Body of pancreas (tissue), 4 donors: ENCODE measurements around the gene SOBP. TPM values are rescaled to one million over a fixed set of nuclear protein-coding genes. Genes with fewer than 3 reads are reported as not detected.

Experiments
- ATAC-seq: fragments of 150-250 bp; one replicate; pipeline ENCODE4 v1.9.1; 2016
- DNase-seq, 4 donors: peaks; one replicate each; pipeline ENCODE4 v3.0.0-alpha.2; 2019
- H3K27ac ChIP-seq, 4 donors: fragments of 200-600 bp; sonication (generic); 1 replicate in 3 of 4; 2 replicates in 1 of 4; pipeline versions ENCODE4 v1.5.1 to v1.6.1; 2016 to 2019; ENCODE audit warnings: mild to moderate bottlenecking in 1 of 4, mixed read lengths in 1 of 4, moderate library complexity in 1 of 4
- H3K27me3 ChIP-seq, 2 donors: fragments of 200-600 bp; sonication (generic); one replicate each; pipeline ENCODE4 v1.6.0; 2016; ENCODE audit warnings: mild to moderate bottlenecking in 1 of 2
- H3K36me3 ChIP-seq, 2 donors: fragments of 200-600 bp; sonication (generic); replicated peaks in 1 of 2; 2 replicates each; pipeline ENCODE4 v1.5.1; 2016; ENCODE audit warnings: low read depth in 2 of 2; ENCODE audit not compliant: insufficient read depth in 1 of 2
- H3K4me1 ChIP-seq: fragments of 200-600 bp; sonication (generic); one replicate; pipeline ENCODE4 v1.6.0; 2016
- H3K4me3 ChIP-seq, 2 donors: fragments of 200-600 bp; sonication (generic); 1 replicate in 1 of 2; 2 replicates in 1 of 2; pipeline ENCODE4 v1.5.1; 2016 to 2019
- H3K9me3 ChIP-seq, 3 donors: fragments of 200-600 bp; sonication (generic); 1 replicate in 2 of 3; 2 replicates in 1 of 3; pipeline ENCODE4 v1.5.1; 2016
- CTCF ChIP-seq, 7 experiments: fragments of 450-650 bp in 4 of 7; fragments of 200-600 bp in 3 of 7; sonication (generic) in 3 of 7; IDR thresholded peaks; one replicate each; pipeline ENCODE4 v1.5.1; 2016 to 2019; ENCODE audit warnings: antibody characterized with exemption in 7 of 7
- POLR2A ChIP-seq, 3 donors: fragments of 450-650 bp; IDR thresholded peaks; one replicate each; pipeline ENCODE4 v1.6.1; 2016; ENCODE audit warnings: antibody characterized with exemption in 3 of 3, mild to moderate bottlenecking in 2 of 3
- WGBS, 2 donors: methylation state at CpG; one replicate each; pipeline ENCODE4 v1.1.5; 2017; 5-methylcytosine and 5-hydroxymethylcytosine counted together
- intact Hi-C: fragments of 100-400 bp; cut with DNase I; formaldehyde crosslinking; loops from one replicate; pipeline ENCODE4 v1.15.1; 2023
- total RNA-seq, 2 donors: library from RNA; depleted of rRNA; stranded (reverse); fragments of >200 nt; gene quantifications; one replicate each; pipeline ENCODE4 v1.1.0, GENCODE V29; 2016

The SOBP gene
- total RNA-seq, 2 donors from 2014 or later, result 0.66 to 3.1 TPM

- intact Hi-C loops, result no loop called here
- TF ChIP-seq POLR2A (IDR thresholded peaks at IDR 0.05) (no peak), CTCF (IDR thresholded peaks at IDR 0.05) (no peak)
- no peak overlapping the region for H3K4me3 ChIP-seq
- H3K4me1 ChIP-seq, result no peaks in the 10 kb centered on the region
- DNase-seq (no peak), ATAC-seq (no peak)
- H3K36me3 ChIP-seq, result no peaks in the 10 kb centered on the region
- H3K9me3 ChIP-seq, result no peaks in the 10 kb centered on the region
- 78 to 79% methylated on average over 3 of the region's 3 CpGs for WGBS, 2 donors
- no peak overlapping the region for H3K27ac ChIP-seq
- no peaks in the 10 kb centered on the region for H3K27me3 ChIP-seq
Measured at GRCh38 chr6:107624050-107624449, 134.1 kb downstream of the SOBP start.

- no peak for TF ChIP-seq CTCF (IDR thresholded peaks at IDR 0.05)
- TF ChIP-seq POLR2A (IDR thresholded peaks at IDR 0.05), result no peak
- intact Hi-C loops, result no loop called here
- Histone ChIP-seq H3K9me3 (no peaks in the 10 kb centered on the region), H3K4me3 (no peak overlapping the region), H3K27ac (no peak overlapping the region), H3K4me1 (no peaks in the 10 kb centered on the region), H3K27me3 (no peaks in the 10 kb centered on the region), H3K36me3 (no peaks in the 10 kb centered on the region)
- DNase-seq (no peak), ATAC-seq (no peak)
- WGBS, 2 donors, result 85 to 91% methylated on average over 1 of the region's 1 CpG
Measured at GRCh38 chr6:107624541-107624940, 134.6 kb downstream of the SOBP start.

- H3K4me1 ChIP-seq, result no peaks in the 10 kb centered on the region
- DNase-seq, result no peak
- no peak for TF ChIP-seq POLR2A (IDR thresholded peaks at IDR 0.05)
- WGBS, 2 donors, result 43 to 75% methylated on average over 1 of the region's 1 CpG
- no peak overlapping the region for H3K27ac ChIP-seq
- intact Hi-C loops, result no loop called here
- H3K36me3 ChIP-seq, result no peaks in the 10 kb centered on the region
- ATAC-seq, result no peak
- no peak overlapping the region for H3K4me3 ChIP-seq
- no peaks in the 10 kb centered on the region for H3K9me3 ChIP-seq
- no peaks in the 10 kb centered on the region for H3K27me3 ChIP-seq
Measured at GRCh38 chr6:107625264-107625663, 135.3 kb downstream of the SOBP start.

- WGBS, 2 donors, result 61 to 84% methylated on average over 5 of the region's 5 CpGs
- no peak for DNase-seq
- no peak overlapping the region for H3K27ac ChIP-seq
Measured at GRCh38 chr6:107626645-107627044, 136.7 kb downstream of the SOBP start.

GRCh38 chr6:107627969-107628368 is 138.1 kb downstream of the SOBP start:
- Histone ChIP-seq H3K9me3 (no peaks in the 10 kb centered on the region), H3K36me3 (no peaks in the 10 kb centered on the region), H3K4me1 (no peaks in the 10 kb centered on the region), H3K27ac (no peak overlapping the region), H3K27me3 (no peaks in the 10 kb centered on the region), H3K4me3 (no peak overlapping the region)
- no peak for ATAC-seq
- no peak for TF ChIP-seq CTCF (IDR thresholded peaks at IDR 0.05)
- no peak for TF ChIP-seq POLR2A (IDR thresholded peaks at IDR 0.05)
- intact Hi-C loops, result no loop called here
- no peak for DNase-seq
- 88 to 91% methylated on average over 4 of the region's 4 CpGs for WGBS, 2 donors

More at GRCh38 chr6:107626645-107627044, 136.7 kb downstream of the SOBP start:
- Histone ChIP-seq H3K4me1 (no peaks in the 10 kb centered on the region), H3K36me3 (no peaks in the 10 kb centered on the region), H3K9me3 (no peaks in the 10 kb centered on the region), H3K27me3 (no peaks in the 10 kb centered on the region), H3K4me3 (no peak overlapping the region)
- intact Hi-C loops, result no loop called here
- no peak for ATAC-seq
- TF ChIP-seq POLR2A (IDR thresholded peaks at IDR 0.05) (no peak), CTCF (IDR thresholded peaks at IDR 0.05) (no peak)
